SK-N-SH treated with all-trans-retinoic acid at 6 μM for 48 hours (cell line): ENCODE results near the gene LDB2.

Experiments
- ATAC-seq: fragments of 200-7000 bp; cut with Tn5 transposase; 3 replicates; pipeline ENCODE4 v1.9.1; 2020; ENCODE audit warnings: mild to moderate bottlenecking, moderate library complexity
- ARNTL ChIP-seq: fragments of 450-650 bp; formaldehyde crosslinking; IDR thresholded peaks from 2 replicates; pipeline ENCODE4 v1.5.0; 2020; ENCODE audit warnings: low read depth, mild to moderate bottlenecking, moderate library complexity, borderline replicate concordance
- BACH2 ChIP-seq: fragments of 250-450 bp; sonication (Bioruptor Pico); IDR thresholded peaks from 2 replicates; pipeline ENCODE4 v1.9.0; 2021; ENCODE audit warnings: mild to moderate bottlenecking, borderline replicate concordance
- CREB5 ChIP-seq: fragments of 250-450 bp; sonication (Bioruptor Pico); IDR thresholded peaks from 2 replicates; pipeline ENCODE4 v1.5.1; 2020; ENCODE audit warnings: low read depth, mild to moderate bottlenecking, moderate library complexity
- CSDC2 ChIP-seq: fragments of 250-450 bp; sonication (Bioruptor Pico); IDR thresholded peaks from 2 replicates; pipeline ENCODE4 v1.5.0; 2020; ENCODE audit warnings: mild to moderate bottlenecking, moderate library complexity
- CSRNP3 ChIP-seq: fragments of 250-450 bp; sonication (Bioruptor Pico); IDR thresholded peaks from 2 replicates; pipeline ENCODE4 v1.5.1; 2021; ENCODE audit warnings: mild to moderate bottlenecking, moderate library complexity
- ESRRG ChIP-seq: fragments of 250-450 bp; sonication (Bioruptor Pico); IDR thresholded peaks from 2 replicates; pipeline ENCODE4 v1.6.1; 2021; ENCODE audit warnings: mild to moderate bottlenecking
- GLIS3 ChIP-seq: fragments of 250-450 bp; sonication (Bioruptor Pico); IDR thresholded peaks from 2 replicates; pipeline ENCODE4 v1.5.0; 2020; ENCODE audit warnings: mild to moderate bottlenecking, moderate library complexity
- ISL1 ChIP-seq: fragments of 250-450 bp; sonication (Bioruptor Pico); IDR thresholded peaks from 2 replicates; pipeline ENCODE4 v2.1.2; 2022; ENCODE audit warnings: mild to moderate bottlenecking, moderate library complexity
- OSR1 ChIP-seq: fragments of 250-450 bp; sonication (Bioruptor Pico); IDR thresholded peaks from 2 replicates; pipeline ENCODE4 v1.8.0; 2022; ENCODE audit warnings: moderate library complexity, mild to moderate bottlenecking, inconsistent platforms
- PATZ1 ChIP-seq: fragments of 250-450 bp; sonication (Bioruptor Pico); IDR thresholded peaks from 2 replicates; pipeline ENCODE4 v1.8.0; 2020; ENCODE audit warnings: mild to moderate bottlenecking, moderate library complexity, borderline replicate concordance
- POU6F1 ChIP-seq: fragments of 250-450 bp; sonication (Bioruptor Pico); IDR thresholded peaks from 2 replicates; pipeline ENCODE4 v1.8.0; 2021; ENCODE audit warnings: low read depth, mild to moderate bottlenecking, moderate library complexity, borderline replicate concordance
- RARB ChIP-seq: fragments of 250-450 bp; sonication (Bioruptor Pico); IDR thresholded peaks from 2 replicates; pipeline ENCODE4 v1.8.0; 2021; ENCODE audit warnings: mild to moderate bottlenecking, moderate library complexity
- SNAI2 ChIP-seq: fragments of 250-450 bp; sonication (Bioruptor Pico); IDR thresholded peaks from 2 replicates; pipeline ENCODE4 v1.5.0; 2020; ENCODE audit warnings: mild to moderate bottlenecking, moderate library complexity
- TCF4 ChIP-seq: fragments of 250-450 bp; sonication (Bioruptor Pico); IDR thresholded peaks from 2 replicates; pipeline ENCODE4 v1.8.0; 2021; ENCODE audit warnings: mild to moderate bottlenecking, moderate library complexity, borderline replicate concordance
- TOX ChIP-seq: fragments of 250-450 bp; sonication (Bioruptor Pico); IDR thresholded peaks from 2 replicates; pipeline ENCODE4 v1.8.0; 2021; ENCODE audit warnings: mild to moderate bottlenecking, moderate library complexity, borderline replicate concordance
- TSHZ2 ChIP-seq: fragments of 250-450 bp; sonication (Bioruptor Pico); IDR thresholded peaks from 2 replicates; pipeline ENCODE4 v1.5.0; 2020; ENCODE audit warnings: mild to moderate bottlenecking, moderate library complexity
- ZC3H10 ChIP-seq: fragments of 250-450 bp; sonication (Bioruptor Pico); IDR thresholded peaks from 2 replicates; pipeline ENCODE4 v1.5.1; 2021; ENCODE audit warnings: mild to moderate bottlenecking, moderate library complexity
- ZFP3 ChIP-seq: fragments of 250-450 bp; sonication (Bioruptor Pico); IDR thresholded peaks from 2 replicates; pipeline ENCODE4 v1.5.0; 2020; ENCODE audit warnings: mild to moderate bottlenecking, moderate library complexity
- ZFP30 ChIP-seq: fragments of 450-650 bp; formaldehyde crosslinking; IDR thresholded peaks from 2 replicates; pipeline ENCODE4 v1.5.0; 2022; ENCODE audit warnings: mild to moderate bottlenecking, moderate library complexity
- ZNF565 ChIP-seq: fragments of 450-650 bp; formaldehyde crosslinking; conservative IDR thresholded peaks from 2 replicates; pipeline ENCODE4 v1.5.0; 2020; ENCODE audit warnings: low read depth, mild to moderate bottlenecking, moderate library complexity
- ZNF70 ChIP-seq: fragments of 450-650 bp; formaldehyde crosslinking; IDR thresholded peaks from 2 replicates; pipeline ENCODE4 v1.5.0; 2020; ENCODE audit warnings: mild to moderate bottlenecking, moderate library complexity
- ZNF8 ChIP-seq: fragments of 450-650 bp; formaldehyde crosslinking; IDR thresholded peaks from 2 replicates; pipeline ENCODE4 v1.5.0; 2020; ENCODE audit warnings: mild to moderate bottlenecking, moderate library complexity

LDB2 gene

GRCh38 chr4:16466581-16466980 is 431.9 kb downstream of the LDB2 start:
- no peak for ATAC-seq
- no peak for TF ChIP-seq TCF4 (CRISPR knock-in tag)
- TF ChIP-seq ZFP3 = no peak
- TF ChIP-seq PATZ1 = no peak
- TF ChIP-seq, all 23 proteins: peak for 0

GRCh38 chr4:16464651-16465050 is 433.8 kb downstream of the LDB2 start:
- no peak for TF ChIP-seq RARB (CRISPR knock-in tag)
- TF ChIP-seq CREB5 (CRISPR knock-in tag) = no peak
- no peak for TF ChIP-seq ZFP30 (CRISPR knock-in tag)
- TF ChIP-seq ISL1 (CRISPR knock-in tag) = no peak
- no peak for TF ChIP-seq ZNF565 (CRISPR knock-in tag)
- TF ChIP-seq ZNF8 (CRISPR knock-in tag) = no peak
- no peak for TF ChIP-seq CSDC2 (CRISPR knock-in tag)
- no peak for TF ChIP-seq PATZ1
- no peak for TF ChIP-seq ZNF70 (CRISPR knock-in tag)
- TF ChIP-seq TOX (CRISPR knock-in tag) = no peak
- TF ChIP-seq CSRNP3 (CRISPR knock-in tag) = no peak
- no peak for TF ChIP-seq ZFP3
- no peak for TF ChIP-seq ARNTL (CRISPR knock-in tag)
- no peak for TF ChIP-seq GLIS3 (CRISPR knock-in tag)
- TF ChIP-seq ZC3H10 = no peak
- no peak for TF ChIP-seq BACH2 (CRISPR knock-in tag)
- no peak for TF ChIP-seq TCF4 (CRISPR knock-in tag)
- no peak for TF ChIP-seq TSHZ2 (CRISPR knock-in tag)
- no peak for TF ChIP-seq POU6F1
- TF ChIP-seq SNAI2 (CRISPR knock-in tag) = no peak
- ATAC-seq = no peak

GRCh38 chr4:16462656-16463055 is 435.8 kb downstream of the LDB2 start:
- ATAC-seq = no peak
- TF ChIP-seq TOX (CRISPR knock-in tag) (no peak), RARB (CRISPR knock-in tag) (no peak), TSHZ2 (CRISPR knock-in tag) (no peak), GLIS3 (CRISPR knock-in tag) (no peak), POU6F1 (no peak), CSDC2 (CRISPR knock-in tag) (no peak), ESRRG (CRISPR knock-in tag) (no peak), OSR1 (CRISPR knock-in tag) (no peak)
